ENCODE results near the gene DNAH8. TPM values are rescaled to one million over a fixed set of nuclear protein-coding genes. Genes with fewer than 3 reads are reported as not detected.

Gene DNAH8
- total RNA-seq, 1 experiment from 2014 or later, result 0.15 TPM

DNA sequence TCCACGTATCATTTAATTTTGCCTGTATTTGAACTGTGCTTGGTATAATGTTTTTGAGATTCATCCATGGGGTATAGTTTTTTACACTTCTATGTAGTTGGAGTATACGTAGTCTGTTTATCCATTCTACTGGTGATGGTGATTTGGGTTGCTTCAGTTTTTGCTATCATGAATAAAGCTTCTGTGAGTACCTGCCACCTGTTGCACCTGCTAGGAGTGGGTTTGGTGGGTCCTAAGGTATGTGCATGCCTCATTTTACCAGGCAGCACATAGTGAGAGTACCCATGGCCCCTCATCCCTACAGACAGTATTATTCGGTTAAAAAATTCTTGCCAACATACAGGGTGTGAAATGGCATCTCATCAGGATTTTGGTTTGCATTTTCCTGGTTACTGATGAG is 92.9 kb downstream of the DNAH8 start:
- ChIA-PET CTCF (no interaction called here), POLR2A (ENCODE audit: unreplicated experiment) (no interaction called here)
- H3K9ac ChIP-seq (ENCODE audit: low read length), result no peak overlapping the region
- H3K36me3 ChIP-seq (ENCODE audit: low read depth, low read length), result no peaks in the 10 kb centered on the region
- no peak overlapping the region for H3K4me2 ChIP-seq (ENCODE audit: low read length)
- H3K9me3 ChIP-seq (ENCODE audit: low read length), result no peaks in the 10 kb centered on the region
- BruUV-seq (replicated peaks), result no TSS peak
- no peaks in the 10 kb centered on the region for H4K20me1 ChIP-seq (ENCODE audit: low read length)
- ATAC-seq (no peak), DNase-seq (no peak)
- intact Hi-C loops (cut with micrococcal nuclease), result no loop called here
- peaks cover 20% of the 10 kb centered on the region for H3K4me1 ChIP-seq (ENCODE audit: insufficient read depth, low read length)
- H3K27me3 ChIP-seq (ENCODE audit: low read length), result 0 out of 2 replicates have a peak, but pooled peaks cover 8% of the 10 kb centered on the region
- no peaks in the 10 kb centered on the region for H3K79me2 ChIP-seq (ENCODE audit: low read length)
- no peaks in the 10 kb centered on the region for H3F3A ChIP-seq (ENCODE audit: low read length, unreplicated experiment)
- no peak overlapping the region for H3K4me3 ChIP-seq (ENCODE audit: low read length)
- no peak overlapping the region for H2AFZ ChIP-seq (ENCODE audit: low read length)
- H3K9me2 ChIP-seq (replicated peaks; ENCODE audit: low read length), result no peaks in the 10 kb centered on the region
- TF ChIP-seq EZH2phosphoT487 (IDR thresholded peaks at IDR 0.05; ENCODE audit: borderline replicate concordance, low read length) (no peak), EZH2 (IDR thresholded peaks at IDR 0.05; ENCODE audit: low read length, unreplicated experiment) (no peak)
- TF ChIP-seq, protein P1, sequence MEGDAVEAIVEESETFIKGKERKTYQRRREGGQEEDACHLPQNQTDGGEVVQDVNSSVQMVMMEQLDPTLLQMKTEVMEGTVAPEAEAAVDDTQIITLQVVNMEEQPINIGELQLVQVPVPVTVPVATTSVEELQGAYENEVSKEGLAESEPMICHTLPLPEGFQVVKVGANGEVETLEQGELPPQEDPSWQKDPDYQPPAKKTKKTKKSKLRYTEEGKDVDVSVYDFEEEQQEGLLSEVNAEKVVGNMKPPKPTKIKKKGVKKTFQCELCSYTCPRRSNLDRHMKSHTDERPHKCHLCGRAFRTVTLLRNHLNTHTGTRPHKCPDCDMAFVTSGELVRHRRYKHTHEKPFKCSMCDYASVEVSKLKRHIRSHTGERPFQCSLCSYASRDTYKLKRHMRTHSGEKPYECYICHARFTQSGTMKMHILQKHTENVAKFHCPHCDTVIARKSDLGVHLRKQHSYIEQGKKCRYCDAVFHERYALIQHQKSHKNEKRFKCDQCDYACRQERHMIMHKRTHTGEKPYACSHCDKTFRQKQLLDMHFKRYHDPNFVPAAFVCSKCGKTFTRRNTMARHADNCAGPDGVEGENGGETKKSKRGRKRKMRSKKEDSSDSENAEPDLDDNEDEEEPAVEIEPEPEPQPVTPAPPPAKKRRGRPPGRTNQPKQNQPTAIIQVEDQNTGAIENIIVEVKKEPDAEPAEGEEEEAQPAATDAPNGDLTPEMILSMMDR (conservative IDR thresholded peaks at IDR 0.05; ENCODE audit: low read depth, low read length), result no peak
- H3K27ac ChIP-seq (ENCODE audit: low read length), result no peak overlapping the region

DNA sequence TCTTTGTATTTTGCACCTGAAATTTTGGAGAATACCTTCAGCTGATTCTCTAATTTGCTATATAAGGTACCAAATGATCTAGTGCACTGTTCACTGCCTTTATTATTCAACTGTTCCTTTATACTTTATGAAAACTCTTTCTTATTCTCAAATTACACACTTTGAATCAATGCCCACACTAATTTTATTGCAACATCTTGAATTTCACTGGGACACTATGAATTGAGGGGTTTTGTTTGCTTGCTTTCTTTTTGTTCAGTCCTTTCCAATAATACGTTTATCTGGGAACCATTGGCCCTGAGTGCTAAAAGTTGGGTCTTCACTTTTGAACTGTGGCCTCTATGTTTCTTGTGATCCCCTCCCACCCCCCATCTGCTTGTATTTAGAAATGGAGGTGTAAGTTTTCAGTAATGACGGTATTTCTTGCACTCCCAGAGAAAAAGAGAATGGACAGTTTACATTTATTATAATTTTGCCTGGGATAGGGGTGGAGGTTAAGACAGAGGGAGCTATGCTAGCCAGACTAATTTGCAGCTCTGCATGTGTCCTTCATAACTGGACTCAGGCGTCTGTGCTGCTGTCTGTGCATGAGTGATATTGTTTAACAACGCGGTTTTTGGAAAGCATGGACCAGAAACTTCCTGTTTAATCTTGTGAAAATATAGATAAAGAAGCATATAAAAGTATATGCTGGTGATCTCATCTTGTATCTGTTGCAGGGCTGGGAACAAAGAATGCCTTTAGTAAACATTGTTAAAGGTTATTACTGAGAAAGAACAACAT is 98.1 kb downstream of the DNAH8 start:
- H3K27ac ChIP-seq (ENCODE audit: low read length), result peak overlapping the region; percentile 85
- POLR2A ChIA-PET (ENCODE audit: unreplicated experiment), result interaction anchor here (0.5 kb wide), 1 partner anchor 18 kb away, joined by 5 read pairs; no protein-coding TSS in a partner anchor

DNA sequence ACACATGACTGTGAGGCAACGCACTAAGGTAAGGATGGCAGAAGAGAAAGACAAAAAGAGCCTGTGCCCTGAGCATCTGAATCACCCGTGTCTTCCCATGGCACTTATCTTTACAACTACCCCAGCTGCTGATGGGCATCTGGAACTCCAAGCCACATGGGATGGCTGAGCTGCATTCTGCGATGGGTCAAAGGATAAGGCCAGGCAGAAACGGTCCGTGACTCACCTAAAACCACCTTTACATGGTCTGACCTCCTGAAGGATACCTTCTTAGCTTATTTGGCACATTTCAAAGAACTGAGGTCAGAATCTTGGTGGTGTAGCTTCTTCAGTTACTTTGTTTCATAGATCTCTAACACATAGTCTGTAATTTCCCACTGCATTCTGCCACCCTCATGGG is 99.7 kb downstream of the DNAH8 start:
- Histone ChIP-seq H2AFZ (ENCODE audit: low read length) (no peak overlapping the region), H3K27ac (ENCODE audit: low read length) (peak overlapping the region; percentile 85), H3K9ac (ENCODE audit: low read length) (peak overlapping the region; percentile 47; the same call in 1 of the 2 replicates), H3K79me2 (ENCODE audit: low read length) (no peaks in the 10 kb centered on the region), H3K9me3 (ENCODE audit: low read length) (no peaks in the 10 kb centered on the region), H3K36me3 (ENCODE audit: low read depth, low read length) (no peaks in the 10 kb centered on the region), H3K4me2 (ENCODE audit: low read length) (no peak overlapping the region), H3K4me1 (ENCODE audit: insufficient read depth, low read length) (peaks cover 29% of the 10 kb centered on the region), H3F3A (ENCODE audit: low read length, unreplicated experiment) (peaks cover 4% of the 10 kb centered on the region), H3K9me2 (replicated peaks; ENCODE audit: low read length) (no peaks in the 10 kb centered on the region), H3K27me3 (ENCODE audit: low read length) (peaks cover 8% of the 10 kb centered on the region; the same call in 1 of the 2 replicates), H3K4me3 (ENCODE audit: low read length) (no peak overlapping the region), H4K20me1 (ENCODE audit: low read length) (no peaks in the 10 kb centered on the region)
- ChIA-PET CTCF (interaction anchor here (1.9 kb wide), 1 partner anchor 18 kb away, joined by 6 read pairs; no protein-coding TSS in a partner anchor), POLR2A (ENCODE audit: unreplicated experiment) (no interaction called here)
- BruUV-seq (replicated peaks), result no TSS peak
- intact Hi-C loops (cut with micrococcal nuclease), result loop anchor here (10.0 kb wide), 1 partner anchor 60 kb away; no protein-coding TSS in a partner anchor
- TF ChIP-seq EZH2phosphoT487 (IDR thresholded peaks at IDR 0.05; ENCODE audit: borderline replicate concordance, low read length) (no peak), EZH2 (IDR thresholded peaks at IDR 0.05; ENCODE audit: low read length, unreplicated experiment) (no peak)
- TF ChIP-seq, protein P1 (conservative IDR thresholded peaks at IDR 0.05; ENCODE audit: low read depth, low read length), result no peak
- no peak for ATAC-seq
- no peak for DNase-seq

More for the DNA sequence above, 98.1 kb downstream of the DNAH8 start:
- ATAC-seq, result peak; percentile 95
- BruUV-seq (replicated peaks), result no TSS peak
- H3K36me3 ChIP-seq (ENCODE audit: low read depth, low read length), result no peaks in the 10 kb centered on the region
- DNase-seq, result peak; percentile 84
- H3K4me3 ChIP-seq (ENCODE audit: low read length), result peak overlapping the region; percentile 46
- CTCF ChIA-PET, result interaction anchor here (0.5 to 1.9 kb wide), 3 partner anchors 17 to 1022 kb away, joined by 3 to 6 read pairs (median 3); no protein-coding TSS in a partner anchor
- TF ChIP-seq EZH2phosphoT487 (IDR thresholded peaks at IDR 0.05; ENCODE audit: borderline replicate concordance, low read length), result no peak
- no peaks in the 10 kb centered on the region for H3K9me3 ChIP-seq (ENCODE audit: low read length)
- H2AFZ ChIP-seq (ENCODE audit: low read length), result 0 out of 2 replicates have a peak overlapping the region, but pooled peaks have one; percentile 6
- no peaks in the 10 kb centered on the region for H3K9me2 ChIP-seq (replicated peaks; ENCODE audit: low read length)
- no peaks in the 10 kb centered on the region for H3K79me2 ChIP-seq (ENCODE audit: low read length)
- peaks cover 8% of the 10 kb centered on the region; the same call in 1 of the 2 replicates for H3K27me3 ChIP-seq (ENCODE audit: low read length)
- peaks cover 29% of the 10 kb centered on the region for H3K4me1 ChIP-seq (ENCODE audit: insufficient read depth, low read length)
- peaks cover 4% of the 10 kb centered on the region for H3F3A ChIP-seq (ENCODE audit: low read length, unreplicated experiment)
- H3K4me2 ChIP-seq (ENCODE audit: low read length), result peak overlapping the region; percentile 79
- peak overlapping the region; percentile 56 for H3K9ac ChIP-seq (ENCODE audit: low read length)
- no peaks in the 10 kb centered on the region for H4K20me1 ChIP-seq (ENCODE audit: low read length)
- intact Hi-C loops (cut with micrococcal nuclease), result loop anchor here (1.0 to 10.0 kb wide), 3 partner anchors 16 to 120 kb away; no protein-coding TSS in a partner anchor
